Measurements from ENCODE around the gene PLEKHG5.
A peak's percentile ranks its signal among the peaks of the same experiment; 100 is the strongest.

Gene PLEKHG5, protein sequence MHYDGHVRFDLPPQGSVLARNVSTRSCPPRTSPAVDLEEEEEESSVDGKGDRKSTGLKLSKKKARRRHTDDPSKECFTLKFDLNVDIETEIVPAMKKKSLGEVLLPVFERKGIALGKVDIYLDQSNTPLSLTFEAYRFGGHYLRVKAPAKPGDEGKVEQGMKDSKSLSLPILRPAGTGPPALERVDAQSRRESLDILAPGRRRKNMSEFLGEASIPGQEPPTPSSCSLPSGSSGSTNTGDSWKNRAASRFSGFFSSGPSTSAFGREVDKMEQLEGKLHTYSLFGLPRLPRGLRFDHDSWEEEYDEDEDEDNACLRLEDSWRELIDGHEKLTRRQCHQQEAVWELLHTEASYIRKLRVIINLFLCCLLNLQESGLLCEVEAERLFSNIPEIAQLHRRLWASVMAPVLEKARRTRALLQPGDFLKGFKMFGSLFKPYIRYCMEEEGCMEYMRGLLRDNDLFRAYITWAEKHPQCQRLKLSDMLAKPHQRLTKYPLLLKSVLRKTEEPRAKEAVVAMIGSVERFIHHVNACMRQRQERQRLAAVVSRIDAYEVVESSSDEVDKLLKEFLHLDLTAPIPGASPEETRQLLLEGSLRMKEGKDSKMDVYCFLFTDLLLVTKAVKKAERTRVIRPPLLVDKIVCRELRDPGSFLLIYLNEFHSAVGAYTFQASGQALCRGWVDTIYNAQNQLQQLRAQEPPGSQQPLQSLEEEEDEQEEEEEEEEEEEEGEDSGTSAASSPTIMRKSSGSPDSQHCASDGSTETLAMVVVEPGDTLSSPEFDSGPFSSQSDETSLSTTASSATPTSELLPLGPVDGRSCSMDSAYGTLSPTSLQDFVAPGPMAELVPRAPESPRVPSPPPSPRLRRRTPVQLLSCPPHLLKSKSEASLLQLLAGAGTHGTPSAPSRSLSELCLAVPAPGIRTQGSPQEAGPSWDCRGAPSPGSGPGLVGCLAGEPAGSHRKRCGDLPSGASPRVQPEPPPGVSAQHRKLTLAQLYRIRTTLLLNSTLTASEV

DNA sequence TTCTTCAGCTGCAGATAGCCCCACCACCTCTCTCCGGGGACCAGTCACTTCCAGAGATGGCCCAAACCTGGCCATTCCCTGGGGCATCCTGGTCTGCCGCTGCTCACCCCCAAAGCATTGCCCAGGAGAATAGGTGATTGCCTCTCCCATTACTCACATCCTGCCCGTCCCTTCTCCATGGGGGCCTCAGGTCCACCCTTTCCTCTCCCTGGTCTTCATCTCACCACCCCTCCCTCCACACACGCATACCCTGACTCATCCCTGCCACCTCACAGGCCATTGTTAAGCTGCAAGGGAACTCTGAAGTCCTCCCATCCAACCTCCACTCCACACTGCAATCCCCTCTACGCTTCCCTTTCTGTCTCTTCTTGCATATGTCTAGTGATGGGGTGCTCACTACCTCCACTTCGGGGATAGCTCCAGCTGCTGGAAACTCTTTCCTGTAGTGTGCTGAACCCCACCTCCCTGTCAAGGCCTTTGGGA, at the start of gene PLEKHG5:
Gene PLEKHG5, minus strand, starts transcription at position 188 of the 483 bp plus-strand sequence. CDS start 14,096 bp downstream, outside the sequence.
- no peak for DNase-seq

DNA sequence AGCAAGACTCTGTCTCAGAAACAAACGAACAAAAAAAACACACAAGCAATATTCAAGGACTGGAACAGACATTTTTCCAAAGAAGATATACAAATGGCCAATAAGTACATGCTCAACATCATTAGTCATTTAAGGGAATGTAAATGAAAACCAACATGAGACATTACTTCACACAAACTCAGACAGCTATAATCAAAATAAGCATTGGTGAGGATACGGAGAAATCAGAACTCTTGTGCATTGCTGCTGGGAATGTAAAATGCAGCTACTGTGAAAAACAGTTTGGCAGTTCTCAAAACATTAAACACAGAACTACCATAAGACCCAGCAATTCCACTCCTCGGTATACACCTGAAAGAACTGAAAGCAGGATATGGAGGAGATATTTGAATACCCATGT, 47.5 kb upstream of the PLEKHG5 start:
- no peak for DNase-seq

- no peak for DNase-seq
These were observed 44.8 kb upstream of the PLEKHG5 start for GRCh38 chr1:6536291-6536690.

DNA sequence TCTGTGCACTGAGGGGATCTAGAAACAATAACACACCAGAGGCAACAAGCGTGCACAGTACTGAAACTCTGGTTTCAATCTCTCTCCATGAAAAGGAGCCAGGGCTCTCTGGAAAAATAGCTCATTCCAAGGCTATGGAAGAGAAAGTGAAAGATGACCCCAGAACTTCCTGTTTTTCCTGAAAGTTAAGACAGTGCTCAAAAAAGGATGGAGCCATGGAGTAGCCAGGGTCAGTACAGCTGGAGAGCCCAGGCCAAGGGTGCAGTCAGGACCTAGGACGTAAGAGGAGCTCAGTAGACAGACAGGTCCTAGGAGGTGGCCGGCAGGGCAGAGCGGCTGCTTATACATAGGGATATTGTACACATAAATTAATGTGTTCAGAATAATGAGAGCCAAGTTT, 43.7 kb upstream of the PLEKHG5 start:
- no peak for DNase-seq

- no peak for DNase-seq
These were observed 42.9 kb upstream of the PLEKHG5 start for GRCh38 chr1:6534248-6534822.

- DNase-seq, result no peak
These were observed 40.5 kb upstream of the PLEKHG5 start for GRCh38 chr1:6531996-6532395.

GRCh38 chr1:6530504-6531160, 39.2 kb upstream of the PLEKHG5 start:
- no peak for DNase-seq

DNA sequence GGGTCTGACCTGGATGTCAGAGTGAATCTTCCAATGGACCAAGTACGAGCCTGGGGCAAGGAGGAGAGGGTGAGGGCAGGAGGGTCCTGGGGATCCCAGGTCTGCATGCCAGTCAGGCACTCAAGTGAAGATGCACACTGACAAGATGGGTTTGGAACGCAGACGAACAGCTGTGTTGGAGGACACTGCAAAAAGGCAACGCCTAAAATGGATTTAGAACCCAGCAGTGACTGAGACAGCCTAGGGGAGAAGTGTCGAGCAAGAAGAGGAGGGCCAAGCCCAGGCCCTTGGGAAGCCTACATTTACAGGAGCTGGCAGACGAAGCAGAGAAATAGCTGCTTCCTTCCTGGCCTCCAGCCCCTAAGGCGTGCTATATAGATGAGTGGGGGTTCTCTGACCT, 37.0 kb upstream of the PLEKHG5 start:
- DNase-seq, result no peak

DNA sequence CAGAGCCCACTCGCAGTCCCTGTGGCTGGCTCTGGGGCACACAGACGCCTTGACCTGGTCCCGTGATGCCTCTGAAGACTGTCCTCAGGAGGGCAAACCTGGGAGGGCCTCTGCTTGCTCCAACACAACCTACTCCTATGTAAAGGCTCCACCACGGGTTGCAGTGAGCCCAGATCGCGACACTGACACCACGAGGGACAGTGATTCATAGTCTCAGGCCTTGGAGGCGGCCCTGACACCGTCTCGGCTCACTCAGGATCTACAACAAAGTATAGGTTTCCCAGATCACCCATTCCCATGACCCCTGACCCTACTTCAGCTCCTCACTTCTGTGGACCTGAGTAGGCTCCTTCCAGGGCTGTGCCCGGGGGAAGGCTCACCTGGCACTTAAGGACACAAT, 34.8 kb upstream of the PLEKHG5 start:
- DNase-seq, result no peak

DNA sequence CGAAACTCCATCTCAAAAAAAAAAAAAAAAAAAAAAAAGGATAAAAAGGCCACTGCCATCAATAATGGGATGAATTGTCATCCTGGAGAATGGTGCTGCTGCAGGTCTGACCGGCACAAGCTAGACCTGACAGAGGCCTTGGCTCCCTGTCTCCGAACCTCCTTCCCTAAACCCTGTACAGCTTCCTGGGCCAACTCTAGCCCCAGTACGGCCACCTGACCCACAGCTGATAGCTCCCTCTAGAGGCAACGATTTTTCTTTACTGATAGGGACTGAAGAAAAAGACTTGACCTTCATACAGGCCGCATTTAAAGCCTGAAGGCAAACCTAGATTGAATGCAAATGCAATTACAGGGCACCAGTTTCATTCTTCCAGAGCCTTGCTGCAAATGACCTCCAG, 32.1 kb upstream of the PLEKHG5 start:
- DNase-seq, result peak; percentile 59

DNA sequence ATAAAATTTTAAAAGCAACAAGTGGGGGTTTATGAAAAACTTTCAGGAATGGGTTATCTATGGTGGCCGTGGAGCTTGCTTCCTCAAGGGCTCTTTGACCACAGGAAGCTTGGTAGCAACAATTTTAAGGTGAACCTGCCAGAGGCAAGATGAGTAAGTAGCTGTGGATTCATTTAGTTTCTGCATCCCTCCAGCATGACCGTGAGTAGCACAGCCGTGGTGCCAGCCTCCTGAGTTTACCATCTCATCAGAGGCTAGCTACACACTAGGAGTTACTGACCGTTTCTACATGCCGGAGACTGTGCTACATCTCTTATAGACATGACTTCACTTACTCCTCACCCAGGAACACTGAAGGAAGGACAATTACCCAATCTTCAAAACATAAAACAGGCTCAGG, 30.1 kb upstream of the PLEKHG5 start:
- no peak for DNase-seq

DNA sequence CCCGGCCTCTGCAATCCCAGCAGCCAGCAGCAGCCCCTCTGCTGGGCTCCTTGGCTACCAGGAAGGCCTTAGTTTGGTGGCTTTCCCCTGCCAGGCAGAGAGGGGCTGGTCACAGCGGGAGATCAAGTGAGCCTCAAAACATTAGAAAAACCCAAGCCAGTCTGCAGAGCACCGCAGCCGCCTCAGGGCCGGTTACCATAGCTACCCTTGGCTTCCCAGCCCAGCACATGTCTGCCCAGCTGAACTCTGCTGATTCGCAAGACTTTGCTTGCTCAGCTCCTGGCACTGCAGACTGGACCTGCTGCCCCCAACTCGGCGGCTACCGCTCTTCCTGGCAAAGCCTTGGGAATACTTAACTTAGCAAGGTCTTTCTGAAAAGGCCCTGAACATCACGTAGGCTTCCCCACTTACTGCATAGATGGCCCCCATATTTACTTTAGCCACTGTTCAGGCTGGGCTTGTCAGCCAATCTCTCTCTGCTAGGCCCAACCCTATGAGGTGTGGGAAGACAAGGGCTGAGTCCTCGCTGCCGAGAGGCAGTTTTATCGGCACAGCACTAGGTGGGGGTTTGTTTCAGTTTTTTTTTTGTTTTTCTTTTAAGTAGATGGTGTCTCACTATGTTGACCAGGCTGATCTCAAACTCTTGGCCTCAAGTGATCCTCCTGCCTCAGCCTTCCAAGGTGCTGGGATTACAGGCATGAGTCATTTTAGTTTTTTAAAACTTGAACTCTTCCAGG, 28.6 kb upstream of the PLEKHG5 start:
- DNase-seq, result no peak

DNA sequence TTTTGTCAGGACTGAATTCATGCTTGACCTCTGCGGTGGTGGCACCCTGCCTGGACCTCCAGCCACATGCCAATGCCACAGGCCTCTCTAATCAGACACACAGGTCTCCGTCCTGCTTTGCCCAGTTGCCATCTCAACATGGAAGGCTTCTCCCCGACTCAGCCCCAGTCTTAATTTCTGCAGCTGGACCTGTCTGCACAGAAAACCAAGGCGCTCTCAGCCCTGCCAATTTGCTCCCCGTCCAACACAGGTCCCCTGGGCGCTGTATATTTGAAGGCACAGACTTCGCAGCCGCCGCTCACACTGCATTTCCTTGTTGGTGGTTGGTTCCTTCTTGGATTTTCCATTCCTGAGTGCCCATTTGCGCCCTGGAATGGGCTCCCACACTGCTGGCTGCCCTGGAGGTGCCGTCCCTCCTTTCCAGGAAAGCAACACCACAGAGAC, 28.0 kb upstream of the PLEKHG5 start:
- no peak for DNase-seq

- no peak for DNase-seq
These were observed 26.0 kb upstream of the PLEKHG5 start for GRCh38 chr1:6517435-6517851.

DNA sequence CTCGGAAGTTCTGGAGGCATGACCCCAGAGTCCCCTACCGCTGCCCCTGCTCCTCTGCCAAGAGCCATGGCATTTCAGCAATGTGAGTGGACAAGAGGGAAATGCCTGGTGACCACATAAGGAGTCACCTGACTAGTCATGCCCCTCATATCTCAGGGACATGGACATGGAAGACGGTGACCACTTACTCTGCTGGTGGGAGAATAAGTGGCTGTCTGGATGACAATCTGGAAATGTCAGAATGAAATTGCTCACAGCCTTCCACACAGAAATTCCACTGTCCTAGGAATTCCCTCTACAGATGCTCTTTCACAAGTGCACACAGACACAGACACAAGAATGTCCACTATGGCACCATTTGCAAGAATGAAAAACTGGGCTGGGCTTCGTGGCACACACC, 24.3 kb upstream of the PLEKHG5 start:
- no peak for DNase-seq

DNA sequence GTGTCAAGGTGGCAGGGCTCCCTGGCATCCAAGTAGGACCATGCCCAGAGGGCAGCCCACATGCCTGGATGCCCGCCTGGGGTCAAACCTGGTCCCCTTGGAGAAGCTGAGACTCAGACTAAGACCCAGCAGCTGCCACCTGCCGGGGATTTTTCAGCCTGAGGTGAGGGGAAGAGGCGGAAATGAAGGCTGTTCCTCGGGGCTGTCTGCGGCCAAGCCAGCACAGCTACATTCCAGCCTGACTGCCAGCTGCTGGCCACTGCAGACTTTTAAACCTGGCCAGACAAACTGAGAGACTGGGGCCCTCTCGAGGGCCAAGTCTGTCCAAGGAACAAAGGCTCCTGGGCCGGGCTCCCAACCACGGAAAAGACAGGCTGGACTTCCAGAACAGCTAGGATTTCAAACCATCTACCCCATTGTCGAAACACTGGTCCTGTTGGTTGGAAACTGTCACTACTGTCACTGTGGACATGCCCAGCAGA, 21.9 kb upstream of the PLEKHG5 start:
- DNase-seq, result no peak

- no peak for DNase-seq
These were observed 21.4 kb upstream of the PLEKHG5 start for GRCh38 chr1:6512908-6513280.

DNA sequence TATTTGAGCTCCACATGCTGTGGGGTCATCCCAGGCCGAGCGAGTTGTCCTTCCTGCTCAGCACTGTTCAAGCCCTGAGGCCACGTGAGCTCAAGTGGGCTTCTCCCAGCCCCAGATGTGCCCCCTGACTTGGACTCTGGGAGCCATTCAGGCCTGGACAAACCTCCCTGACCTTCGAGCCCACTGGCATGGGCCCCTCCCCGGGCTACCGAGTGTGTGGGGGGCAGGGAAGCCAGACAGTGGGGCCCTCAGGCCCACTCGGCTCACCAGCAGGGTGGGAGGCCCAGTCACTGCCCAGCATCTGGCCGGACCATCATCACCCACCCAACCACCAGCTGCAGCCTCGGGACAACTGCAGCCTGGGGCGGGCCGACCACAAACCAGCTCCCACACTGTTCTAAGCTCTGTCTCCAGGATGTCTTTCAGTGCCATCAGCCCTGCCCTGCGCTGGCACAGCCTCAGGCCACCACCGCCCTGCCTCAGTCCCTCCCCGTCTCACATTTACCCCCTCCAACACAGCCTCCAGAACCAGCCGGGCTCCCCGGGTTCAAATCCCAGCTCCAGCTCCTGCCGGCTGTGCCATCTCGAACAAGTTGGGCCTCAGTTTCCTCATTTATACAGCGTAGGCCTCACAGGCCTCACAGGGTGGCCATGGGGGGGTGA, 20.9 kb upstream of the PLEKHG5 start:
- DNase-seq, result no peak

DNA sequence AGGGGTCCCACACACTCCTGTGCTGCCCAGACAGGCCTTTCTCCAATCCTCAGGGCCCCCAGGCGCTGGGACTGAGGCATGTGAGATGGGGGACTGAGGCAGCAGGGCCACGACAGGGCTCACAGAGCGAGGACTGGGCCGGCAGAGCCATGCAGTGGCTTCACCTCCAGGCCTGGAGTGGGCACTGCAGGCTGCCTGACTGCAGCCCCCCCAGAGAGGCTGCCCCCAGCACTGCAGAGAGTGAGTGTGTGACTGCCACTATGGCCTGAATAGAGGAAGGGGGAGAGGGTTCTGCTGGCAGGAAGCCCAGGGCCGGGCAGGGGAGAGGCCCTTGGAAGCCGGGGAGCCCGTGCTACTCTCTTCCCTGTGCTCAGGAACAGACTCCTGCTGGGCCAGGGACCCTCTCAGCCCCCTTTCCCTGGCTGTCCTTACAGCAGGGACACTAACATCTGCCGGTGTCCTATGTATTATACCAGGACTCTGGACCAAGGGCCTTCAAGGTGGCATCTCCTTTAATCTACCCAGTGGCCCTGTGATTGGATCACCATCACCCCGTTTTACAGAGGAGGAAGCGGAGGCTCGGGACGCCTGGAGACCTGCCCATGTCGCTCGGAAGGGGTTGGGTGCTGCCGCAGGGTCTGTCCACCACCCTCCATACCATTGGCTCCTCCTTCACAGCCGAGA, 20.2 kb upstream of the PLEKHG5 start:
- DNase-seq, result no peak

DNA sequence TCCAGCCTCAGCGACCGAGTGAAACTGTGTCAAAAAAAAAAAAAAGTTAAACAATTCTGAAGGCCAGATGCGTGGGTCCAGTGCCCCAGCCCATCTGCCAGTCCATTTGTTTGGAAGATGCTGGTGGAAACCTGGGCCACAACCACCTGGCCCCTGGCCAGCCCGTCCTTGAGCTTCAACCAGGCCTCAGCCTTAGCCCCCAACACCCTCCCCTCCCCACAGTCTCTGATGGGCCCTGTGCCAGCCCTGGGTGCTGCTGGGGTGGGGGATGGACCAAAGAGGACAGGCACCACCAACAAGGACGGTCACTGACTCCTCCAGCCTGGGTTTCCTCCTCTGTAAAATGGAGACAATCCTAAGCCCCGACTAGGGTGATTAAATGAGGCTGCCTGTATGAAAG, 19.6 kb upstream of the PLEKHG5 start:
- no peak for DNase-seq

GRCh38 chr1:6510493-6510892, 19.0 kb upstream of the PLEKHG5 start:
- no peak for DNase-seq
